Central memory CD8-positive, alpha-beta T cell (primary cell): ENCODE results near the gene EVI5L.

Experiments used
- ATAC-seq: fragments of 150-1000 bp; cut with Tn5 transposase; replicated peaks from 2 replicates; pipeline ENCODE4 v1.10.0; 2022; ENCODE audit warnings: mild to moderate bottlenecking, moderate FRiP score, moderate number of reproducible peaks; ENCODE audit not compliant: poor library complexity, severe bottlenecking; ENCODE audit errors: extremely low read depth
- DNase-seq, 2 donors: peaks; one replicate each; pipeline ENCODE4 v3.0.0; 2021; ENCODE audit warnings: low spot score in 2 of 2
- H3K27ac Mint-ChIP-seq: one replicate; pipeline ENCODE4 v1.8.0; 2022; ENCODE audit warnings: low read depth, mild to moderate bottlenecking, moderate library complexity, mixed read lengths
- H3K27me3 Mint-ChIP-seq: one replicate; pipeline ENCODE4 v1.8.0; 2022; ENCODE audit warnings: mixed read lengths
- H3K36me3 Mint-ChIP-seq: one replicate; pipeline ENCODE4 v1.8.0; 2022; ENCODE audit warnings: mild to moderate bottlenecking, moderate library complexity, mixed read lengths; ENCODE audit not compliant: insufficient read depth
- H3K4me1 Mint-ChIP-seq: one replicate; pipeline ENCODE4 v1.8.0; 2022; ENCODE audit warnings: mixed read lengths
- H3K4me3 Mint-ChIP-seq: one replicate; pipeline ENCODE4 v1.8.0; 2022; ENCODE audit warnings: mild to moderate bottlenecking, moderate library complexity, mixed read lengths
- H3K9me3 Mint-ChIP-seq: one replicate; pipeline ENCODE4 v1.8.0; 2022; ENCODE audit warnings: mixed read lengths

Gene EVI5L

GRCh38 chr19:7860714-7861618 lies 30.9 kb downstream of the EVI5L start:
- ATAC-seq (no peak), DNase-seq (no peak)
- H3K27ac Mint-ChIP-seq: no peak overlapping the region
- H3K4me3 Mint-ChIP-seq: peak overlapping the region; percentile 29
- H3K9me3 Mint-ChIP-seq: no peaks in the 10 kb centered on the region
- H3K4me1 Mint-ChIP-seq: peaks cover 10% of the 10 kb centered on the region
- H3K36me3 Mint-ChIP-seq: no peaks in the 10 kb centered on the region
- peaks cover 35% of the 10 kb centered on the region for H3K27me3 Mint-ChIP-seq

- Mint-ChIP-seq H3K27me3 (peaks cover 35% of the 10 kb centered on the region), H3K4me1 (peaks cover 10% of the 10 kb centered on the region), H3K4me3 (peak overlapping the region; percentile 43)
Measured at GRCh38 chr19:7861619-7862412, 31.8 kb downstream of the EVI5L start.

GRCh38 chr19:7862413-7862951 lies 32.5 kb downstream of the EVI5L start:
- no peak overlapping the region for H3K27ac Mint-ChIP-seq
- H3K9me3 Mint-ChIP-seq: no peaks in the 10 kb centered on the region
- peaks cover 36% of the 10 kb centered on the region for H3K27me3 Mint-ChIP-seq
- no peaks in the 10 kb centered on the region for H3K36me3 Mint-ChIP-seq
- peaks cover 10% of the 10 kb centered on the region for H3K4me1 Mint-ChIP-seq
- H3K4me3 Mint-ChIP-seq: peak overlapping the region; percentile 43
- DNase-seq (no peak), ATAC-seq (peak; percentile 37)

More at GRCh38 chr19:7861619-7862412, 31.8 kb downstream of the EVI5L start:
- no peaks in the 10 kb centered on the region for H3K9me3 Mint-ChIP-seq
- H3K36me3 Mint-ChIP-seq: no peaks in the 10 kb centered on the region
- no peak for DNase-seq
- no peak overlapping the region for H3K27ac Mint-ChIP-seq
- no peak for ATAC-seq

DNA sequence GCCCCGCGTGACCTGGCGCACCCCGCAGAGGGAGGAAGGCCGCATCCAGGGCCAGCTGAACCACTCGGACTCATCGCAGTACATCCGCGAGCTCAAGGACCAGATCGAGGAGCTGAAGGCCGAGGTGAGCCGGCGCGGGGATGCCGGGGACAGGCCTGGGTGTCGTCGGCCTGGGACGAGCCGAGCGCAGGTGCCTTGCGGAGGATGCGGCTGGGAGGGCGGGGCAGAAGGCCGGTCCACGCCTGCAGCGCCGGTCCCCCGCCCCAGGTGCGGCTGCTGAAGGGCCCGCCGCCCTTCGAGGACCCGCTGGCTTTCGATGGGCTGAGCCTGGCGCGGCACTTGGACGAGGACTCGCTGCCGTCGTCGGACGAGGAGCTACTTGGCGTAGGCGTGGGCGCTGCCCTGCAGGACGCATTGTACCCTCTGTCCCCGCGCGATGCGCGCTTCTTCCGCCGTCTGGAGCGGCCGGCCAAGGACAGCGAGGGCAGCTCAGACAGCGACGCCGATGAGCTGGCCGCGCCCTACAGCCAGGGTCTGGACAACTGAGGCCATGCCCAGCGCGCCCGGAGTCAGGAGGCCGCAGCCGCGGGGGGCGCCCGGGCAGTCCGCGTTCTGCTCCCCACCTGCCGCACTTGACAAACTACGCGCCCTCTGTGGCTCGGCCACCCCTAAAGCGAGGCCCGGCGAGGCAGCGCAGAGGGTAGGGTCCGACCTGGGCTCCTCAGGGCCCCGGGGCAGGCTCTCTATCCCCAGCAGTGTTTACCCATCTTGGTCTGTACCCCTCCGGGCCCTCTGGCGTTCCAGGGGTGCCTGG lies 33.3 kb downstream of the EVI5L start:
- Mint-ChIP-seq H3K27ac (no peak overlapping the region), H3K27me3 (peaks cover 36% of the 10 kb centered on the region), H3K4me3 (peak overlapping the region; percentile 13), H3K4me1 (peaks cover 11% of the 10 kb centered on the region), H3K9me3 (no peaks in the 10 kb centered on the region), H3K36me3 (peaks cover 1% of the 10 kb centered on the region)
- no peak for DNase-seq
- ATAC-seq: no peak

DNA sequence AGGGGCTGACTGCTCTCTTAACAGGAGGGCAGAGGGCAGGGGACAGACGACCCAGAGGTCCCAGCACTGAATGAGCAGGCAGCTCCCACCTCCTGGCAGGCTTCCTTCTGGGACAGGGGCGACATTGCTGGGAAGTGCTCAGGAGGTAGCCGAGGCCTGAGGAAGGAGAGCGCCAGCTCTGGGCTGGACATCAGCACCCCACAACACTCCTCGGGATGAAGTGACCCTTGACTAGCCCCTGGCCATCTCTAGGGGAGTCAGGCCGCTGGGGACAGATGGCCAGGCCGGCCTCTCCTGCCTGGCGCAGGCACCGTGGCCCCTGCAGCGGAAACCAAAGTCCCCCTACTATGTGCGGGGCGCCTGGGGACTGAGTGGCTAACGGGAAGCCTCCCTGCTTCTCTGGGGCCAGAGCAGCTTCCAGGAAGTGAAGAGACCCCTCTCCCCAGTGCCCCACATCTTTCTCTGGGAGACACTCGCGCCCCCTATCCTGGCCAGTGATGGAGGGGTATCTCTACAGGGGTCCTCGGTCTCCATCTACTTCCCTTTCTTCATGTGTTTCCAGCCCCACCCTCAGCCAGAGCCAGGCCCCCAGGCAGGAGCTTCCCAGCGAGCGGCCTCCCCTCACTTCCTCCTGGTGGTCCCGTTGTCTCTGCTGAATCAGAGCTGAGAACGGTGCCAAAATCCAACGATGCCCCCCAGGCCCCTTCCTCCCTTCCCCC lies 34.1 kb downstream of the EVI5L start:
- H3K36me3 Mint-ChIP-seq: peaks cover 5% of the 10 kb centered on the region
- no peak overlapping the region for H3K27ac Mint-ChIP-seq
- H3K4me1 Mint-ChIP-seq: peaks cover 18% of the 10 kb centered on the region
- H3K4me3 Mint-ChIP-seq: peak overlapping the region; percentile 13
- H3K27me3 Mint-ChIP-seq: peaks cover 36% of the 10 kb centered on the region
- ATAC-seq (no peak), DNase-seq (no peak)
- H3K9me3 Mint-ChIP-seq: no peaks in the 10 kb centered on the region

DNA sequence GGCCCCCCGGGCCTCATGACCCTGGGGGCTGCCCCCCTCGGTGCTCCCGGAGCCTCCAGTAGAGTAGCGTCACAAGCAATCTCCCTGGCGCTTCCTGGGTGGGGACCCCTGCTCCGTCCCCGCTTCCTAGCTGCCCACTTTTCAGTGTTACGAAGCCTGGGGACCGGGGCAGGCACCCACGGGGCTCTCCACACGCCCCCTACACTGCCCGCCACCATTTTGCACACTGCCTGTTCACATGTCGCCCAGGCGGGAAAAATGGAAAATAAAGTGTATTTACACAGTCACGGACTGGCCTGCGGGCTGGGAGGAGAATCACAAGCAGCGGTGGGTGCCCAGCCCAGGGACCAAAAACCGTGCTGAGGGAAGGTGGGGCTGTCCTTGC lies 34.7 kb downstream of the EVI5L start:
- no peak for DNase-seq
- Mint-ChIP-seq H3K27ac (no peak overlapping the region), H3K36me3 (peaks cover 5% of the 10 kb centered on the region), H3K4me1 (peaks cover 18% of the 10 kb centered on the region), H3K9me3 (no peaks in the 10 kb centered on the region), H3K4me3 (no peak overlapping the region), H3K27me3 (peaks cover 36% of the 10 kb centered on the region)
- no peak for ATAC-seq

DNA sequence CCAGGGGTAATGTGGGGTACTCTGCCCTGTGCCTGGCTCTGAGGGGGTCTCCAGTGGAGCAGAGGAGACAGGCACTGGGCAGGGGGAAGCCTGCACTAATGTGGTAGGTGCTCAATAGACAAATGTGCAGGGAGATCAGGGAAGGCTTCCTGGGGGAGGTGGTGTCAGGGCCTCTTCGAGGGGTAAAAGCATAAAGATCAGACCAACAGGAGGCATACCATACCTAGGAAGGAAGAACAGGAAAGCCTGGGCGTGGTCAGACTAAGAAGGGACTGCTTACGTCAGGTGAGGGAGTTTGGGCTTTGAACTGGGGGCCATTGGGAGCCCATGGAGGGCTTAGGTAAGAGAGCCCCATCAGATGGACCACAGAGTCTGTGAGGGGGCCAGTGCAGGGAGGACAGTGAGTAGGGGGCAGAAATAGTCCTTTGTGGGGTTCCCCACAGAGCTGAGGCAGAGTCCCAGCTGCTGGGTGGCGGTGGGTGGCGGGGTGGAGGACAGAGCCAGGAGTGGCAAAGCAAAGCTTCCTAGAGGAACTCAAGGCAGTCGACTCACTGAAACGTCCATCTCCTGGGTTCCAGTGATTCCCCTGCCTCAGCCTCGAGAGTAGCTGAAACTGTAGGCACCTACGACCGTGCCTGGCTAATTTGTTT lies 35.4 kb downstream of the EVI5L start:
- ATAC-seq (no peak), DNase-seq (no peak)
- no peaks in the 10 kb centered on the region for H3K9me3 Mint-ChIP-seq
- peaks cover 32% of the 10 kb centered on the region for H3K27me3 Mint-ChIP-seq
- H3K4me3 Mint-ChIP-seq: peak overlapping the region; percentile 12
- H3K4me1 Mint-ChIP-seq: peaks cover 18% of the 10 kb centered on the region
- H3K27ac Mint-ChIP-seq: peak overlapping the region; percentile 16
- H3K36me3 Mint-ChIP-seq: peaks cover 5% of the 10 kb centered on the region

GRCh38 chr19:7866399-7867091 lies 36.5 kb downstream of the EVI5L start:
- no peak for ATAC-seq
- DNase-seq: no peak
- no peak overlapping the region for H3K27ac Mint-ChIP-seq
- H3K36me3 Mint-ChIP-seq: peaks cover 5% of the 10 kb centered on the region
- peaks cover 27% of the 10 kb centered on the region for H3K4me1 Mint-ChIP-seq
- no peak overlapping the region for H3K4me3 Mint-ChIP-seq
- peaks cover 6% of the 10 kb centered on the region for H3K9me3 Mint-ChIP-seq
- H3K27me3 Mint-ChIP-seq: peaks cover 29% of the 10 kb centered on the region

DNA sequence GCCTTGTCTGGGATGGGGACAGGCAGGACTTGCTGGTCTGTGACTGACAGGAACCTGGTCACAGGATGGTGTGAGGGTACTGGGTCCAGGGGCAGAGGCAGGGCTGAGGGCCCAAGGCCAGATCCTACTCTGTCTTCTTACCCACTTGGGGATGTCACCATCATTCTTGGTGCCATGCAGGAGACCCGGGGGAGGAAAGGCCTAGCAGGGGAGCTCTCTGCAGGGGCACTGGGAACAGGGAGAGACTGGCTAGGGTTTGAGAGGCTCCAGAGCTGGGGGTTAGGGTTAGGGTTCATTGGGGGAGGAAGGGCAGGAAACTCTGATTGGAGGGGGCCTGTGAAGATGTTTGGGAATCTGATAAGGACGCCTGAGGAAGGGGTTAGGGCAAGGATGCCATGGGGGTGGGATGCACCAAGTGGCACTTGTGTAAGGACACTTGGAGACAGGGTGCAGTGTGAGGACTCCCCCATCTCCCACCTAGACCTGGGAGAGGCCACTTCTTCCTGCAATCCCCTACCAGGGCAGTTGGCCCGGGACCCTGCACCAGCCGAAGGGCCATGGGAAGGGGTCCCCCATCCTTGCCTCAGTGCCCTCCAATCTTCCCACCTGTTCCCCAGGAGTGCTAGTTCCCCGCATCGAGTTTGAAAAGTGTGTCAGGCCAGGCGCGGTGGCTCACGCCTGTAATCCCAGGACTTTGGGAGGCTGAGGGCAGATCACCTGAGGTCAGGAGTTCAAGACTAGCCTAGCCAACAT lies 37.2 kb downstream of the EVI5L start:
- Mint-ChIP-seq H3K27me3 (peaks cover 36% of the 10 kb centered on the region), H3K4me1 (peaks cover 33% of the 10 kb centered on the region), H3K4me3 (no peak overlapping the region), H3K9me3 (peaks cover 9% of the 10 kb centered on the region), H3K36me3 (peaks cover 6% of the 10 kb centered on the region), H3K27ac (no peak overlapping the region)
- no peak for ATAC-seq
- no peak for DNase-seq

DNA sequence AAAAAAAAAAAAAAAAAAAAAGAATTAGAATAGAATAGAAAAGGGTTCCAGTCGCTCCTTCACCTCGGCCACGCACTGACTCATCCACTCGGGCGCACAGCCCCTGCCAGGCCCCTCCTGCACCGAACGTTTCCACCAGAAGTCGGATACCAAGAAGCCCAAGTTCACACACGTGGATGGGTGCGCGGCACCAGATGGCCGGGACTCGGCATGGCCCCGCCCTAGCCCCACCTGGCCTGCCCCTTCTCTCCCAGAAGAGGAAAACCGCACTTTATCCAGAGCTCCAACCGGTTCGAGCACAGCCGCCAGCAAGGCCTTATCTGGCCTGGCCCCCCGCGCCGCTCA lies 38.3 kb downstream of the EVI5L start:
- H3K4me1 Mint-ChIP-seq: peaks cover 33% of the 10 kb centered on the region
- H3K4me3 Mint-ChIP-seq: peak overlapping the region; percentile 79
- peaks cover 6% of the 10 kb centered on the region for H3K36me3 Mint-ChIP-seq
- peaks cover 9% of the 10 kb centered on the region for H3K9me3 Mint-ChIP-seq
- H3K27ac Mint-ChIP-seq: peak overlapping the region; percentile 53
- peaks cover 43% of the 10 kb centered on the region for H3K27me3 Mint-ChIP-seq
- no peak for DNase-seq
- no peak for ATAC-seq
